Activated B cell treated with CpG ODN at 0.5 μM for 24 hours (primary cell): ENCODE measurements around the gene PHF13. TPM values are rescaled to one million over a fixed set of nuclear protein-coding genes. Genes with fewer than 3 reads are reported as not detected.

Source experiments
- ATAC-seq: fragments of 200-7000 bp; cut with Tn5 transposase; one replicate; pipeline ENCODE4 v1.10.0; 2021; ENCODE audit warnings: low read depth, mild to moderate bottlenecking, moderate library complexity
- CTCF ChIA-PET: fragments of 350-600 bp; sonication (Branson Sonifier 250); formaldehyde crosslinking; loops from one replicate; lab custom pipeline; 2021; ENCODE audit warnings: antibody characterized with exemption; lab: Charles Lee
- POLR2A ChIA-PET: fragments of 350-600 bp; sonication (Branson Sonifier 250); formaldehyde crosslinking; loops from one replicate; lab custom pipeline; 2021; ENCODE audit warnings: antibody characterized with exemption; lab: Charles Lee
- DNase-seq: peaks from one replicate; pipeline ENCODE4 v3.0.0; 2022
- H3K27ac Mint-ChIP-seq: one replicate; pipeline ENCODE4 v1.8.0; 2020; ENCODE audit warnings: mixed read lengths
- H3K27me3 Mint-ChIP-seq: one replicate; pipeline ENCODE4 v1.8.0; 2021; ENCODE audit warnings: mixed read lengths
- H3K36me3 Mint-ChIP-seq: one replicate; pipeline ENCODE4 v1.8.0; 2021; ENCODE audit warnings: low read depth, mixed read lengths
- H3K4me1 Mint-ChIP-seq: one replicate; pipeline ENCODE4 v1.8.0; 2021; ENCODE audit warnings: mixed read lengths
- H3K4me3 Mint-ChIP-seq: one replicate; pipeline ENCODE4 v1.8.0; 2020; ENCODE audit warnings: mild to moderate bottlenecking, mixed read lengths
- H3K9me3 Mint-ChIP-seq: one replicate; pipeline ENCODE4 v1.8.0; 2020; ENCODE audit warnings: mixed read lengths
- CTCF ChIP-seq: fragments of 200-600 bp; IDR thresholded peaks from one replicate; pipeline ENCODE4 v1.8.0; 2022; ENCODE audit warnings: antibody characterized with exemption, mild to moderate bottlenecking
- intact Hi-C: fragments of 100-400 bp; cut with micrococcal nuclease; formaldehyde crosslinking; loops from one replicate; pipeline ENCODE4 v1.15.1; 2024
- total RNA-seq: library from RNA; stranded (reverse); gene quantifications from 2 replicates; pipeline ENCODE4 v1.2.3, GENCODE V29; 2022

The PHF13 gene
- total RNA-seq, 1 donor from 2014 or later: 6.1 TPM

GRCh38 chr1:6667139-6667538 is 53.6 kb downstream of the PHF13 start:
- DNase-seq (no peak), ATAC-seq (no peak)
- TF ChIP-seq CTCF: no peak
- Mint-ChIP-seq H3K27ac (no peak overlapping the region), H3K4me3 (no peak overlapping the region), H3K4me1 (no peaks in the 10 kb centered on the region), H3K36me3 (peaks cover 60% of the 10 kb centered on the region), H3K9me3 (no peaks in the 10 kb centered on the region), H3K27me3 (no peaks in the 10 kb centered on the region)
- CTCF ChIA-PET: interaction anchor here (1.6 kb wide), 1 partner anchor 11 kb away, joined by 4 read pairs; no protein-coding TSS in a partner anchor
- intact Hi-C loops: no loop called here
- POLR2A ChIA-PET: no interaction called here

- CTCF ChIA-PET: no interaction called here
Measured at GRCh38 chr1:6668503-6668902, 55.0 kb downstream of the PHF13 start.

GRCh38 chr1:6672558-6672957 is 59.0 kb downstream of the PHF13 start:
- ChIA-PET POLR2A (no interaction called here), CTCF (interaction anchor here (1.0 kb wide), 1 partner anchor 47 kb away, joined by 3 read pairs; no protein-coding TSS in a partner anchor)
- H3K27ac Mint-ChIP-seq: no peak overlapping the region
- intact Hi-C loops: no loop called here
- H3K9me3 Mint-ChIP-seq: no peaks in the 10 kb centered on the region
- H3K27me3 Mint-ChIP-seq: no peaks in the 10 kb centered on the region
- H3K4me1 Mint-ChIP-seq: no peaks in the 10 kb centered on the region
- H3K4me3 Mint-ChIP-seq: no peak overlapping the region
- no peak for TF ChIP-seq CTCF
- ATAC-seq: no peak
- no peak for DNase-seq
- peaks cover 63% of the 10 kb centered on the region for H3K36me3 Mint-ChIP-seq

More at GRCh38 chr1:6668503-6668902, 55.0 kb downstream of the PHF13 start:
- DNase-seq (no peak), ATAC-seq (no peak)
- H3K36me3 Mint-ChIP-seq: peaks cover 61% of the 10 kb centered on the region
- no peak for TF ChIP-seq CTCF
- no peaks in the 10 kb centered on the region for H3K27me3 Mint-ChIP-seq
- no peak overlapping the region for H3K27ac Mint-ChIP-seq
- intact Hi-C loops: no loop called here
- POLR2A ChIA-PET: no interaction called here
- H3K4me1 Mint-ChIP-seq: no peaks in the 10 kb centered on the region
- H3K9me3 Mint-ChIP-seq: no peaks in the 10 kb centered on the region
- no peak overlapping the region for H3K4me3 Mint-ChIP-seq

Other genes starting within 250 kb of the PHF13 start
- gene ACOT7, start 220.0 kb upstream of the PHF13 start, total RNA-seq: 12.3 and 12.7 TPM in 2 replicates
- gene HES2, start 193.8 kb upstream of the PHF13 start, total RNA-seq: not detected in 2 replicates
- gene ESPN, start 189.0 kb upstream of the PHF13 start, total RNA-seq: 0.18 TPM in 1 of 2 replicates, not detected in the other
- gene TNFRSF25, start 147.6 kb upstream of the PHF13 start, total RNA-seq: 2.5 and 2.8 TPM in 2 replicates
- 0.22 and 0.27 TPM in 2 replicates for gene PLEKHG5, start 122.1 kb upstream of the PHF13 start, total RNA-seq
- 43.6 and 58.6 TPM in 2 replicates for gene NOL9, start 59.2 kb upstream of the PHF13 start, total RNA-seq
- not detected in 2 replicates for gene TAS1R1, start 58.4 kb upstream of the PHF13 start, total RNA-seq
- 53.2 and 53.8 TPM in 2 replicates for gene ZBTB48, start 33.7 kb upstream of the PHF13 start, total RNA-seq
- 14.6 and 15.9 TPM in 2 replicates for gene KLHL21, start 10.9 kb upstream of the PHF13 start, total RNA-seq
- gene THAP3, start 11.1 kb downstream of the PHF13 start, total RNA-seq: 16.2 and 21.3 TPM in 2 replicates
- 57.0 and 65.6 TPM in 2 replicates for gene DNAJC11, start 88.1 kb downstream of the PHF13 start, total RNA-seq
- gene CAMTA1, start 171.7 kb downstream of the PHF13 start, total RNA-seq: 49.8 and 50.8 TPM in 2 replicates